Measurements from ENCODE around the gene CAMK1G.

Gene CAMK1G

DNA sequence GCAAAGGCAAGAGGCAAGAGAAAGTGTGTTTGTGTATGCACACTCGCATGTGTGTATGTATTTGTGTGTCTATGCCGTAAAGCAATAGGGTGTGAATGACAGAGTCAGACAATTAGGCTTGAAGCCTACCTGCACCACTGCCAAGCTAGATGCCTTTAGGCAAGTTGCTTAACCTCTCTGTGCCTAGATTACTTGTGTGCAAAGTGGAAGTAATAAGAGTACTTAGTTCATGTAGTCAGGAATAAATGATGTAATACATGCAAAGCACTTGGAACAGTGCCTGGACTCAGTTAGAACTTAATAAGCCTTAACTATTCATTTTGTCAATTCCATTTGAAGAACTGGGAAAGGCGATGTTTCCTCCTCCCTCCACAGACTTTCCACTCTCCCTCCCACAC is 37.0 kb downstream of the CAMK1G start:
- no peak for DNase-seq

DNA sequence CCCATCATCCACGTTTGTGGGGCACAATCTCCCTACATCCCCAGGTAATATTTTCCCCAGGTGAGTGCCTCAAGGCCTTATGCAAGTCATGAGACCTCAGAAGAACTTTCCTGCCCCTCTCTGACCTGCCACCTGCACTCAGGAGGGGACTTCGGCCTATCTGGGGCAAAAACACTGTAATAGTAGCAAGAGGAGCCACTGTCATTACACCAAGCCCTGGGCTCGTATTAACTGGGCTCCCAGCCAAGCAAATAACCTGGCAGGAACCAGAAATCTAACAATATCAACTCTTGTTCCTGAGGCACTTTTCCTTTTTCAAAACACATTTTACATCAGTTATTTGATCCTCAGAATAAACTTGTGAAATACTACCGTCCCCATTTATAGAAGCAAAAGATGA is 37.8 kb downstream of the CAMK1G start:
- DNase-seq: no peak

DNA sequence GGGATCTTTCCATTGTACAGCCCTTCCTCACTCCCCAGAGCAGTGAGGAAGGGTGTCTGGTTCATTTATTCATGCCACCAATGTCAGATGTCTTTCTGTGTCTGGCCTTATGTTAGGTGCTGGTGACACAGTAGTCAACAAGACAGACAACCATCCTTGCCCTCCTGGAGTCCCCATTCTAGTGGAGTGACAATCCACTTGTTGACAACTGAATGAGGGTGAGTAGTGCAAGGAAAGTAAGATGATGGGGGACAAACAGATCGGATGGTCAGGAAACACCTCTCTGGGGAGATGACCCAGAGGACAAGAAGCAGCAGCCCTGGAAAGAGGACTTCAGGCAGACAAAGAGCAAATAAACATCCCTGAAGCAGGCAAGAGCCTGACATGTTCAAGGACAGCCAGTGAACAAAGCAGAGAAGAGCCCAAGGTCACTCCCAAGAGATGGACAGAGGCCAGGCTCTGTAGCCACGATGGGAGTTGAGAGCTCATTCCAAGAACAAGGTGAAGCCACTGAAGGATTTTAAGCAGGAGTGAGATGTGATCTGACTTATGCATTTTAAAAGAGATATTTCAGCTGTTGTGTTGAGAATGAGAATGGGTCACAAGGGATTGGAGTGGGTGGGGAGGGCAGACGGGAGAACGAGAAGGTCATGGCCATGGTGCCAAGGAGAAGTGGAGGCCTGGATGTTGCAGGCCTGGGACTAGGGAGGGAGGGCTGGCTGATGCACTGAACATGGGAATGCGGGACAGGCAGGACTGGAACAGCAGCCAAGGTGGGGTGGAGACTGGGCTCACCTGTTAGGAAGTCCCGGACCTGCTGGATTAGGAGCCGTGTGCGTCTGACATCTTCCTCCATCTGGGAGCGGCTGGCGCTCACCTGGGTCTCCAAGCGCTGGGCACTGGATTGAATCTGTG is 38.5 kb downstream of the CAMK1G start:
- no peak for DNase-seq

DNA sequence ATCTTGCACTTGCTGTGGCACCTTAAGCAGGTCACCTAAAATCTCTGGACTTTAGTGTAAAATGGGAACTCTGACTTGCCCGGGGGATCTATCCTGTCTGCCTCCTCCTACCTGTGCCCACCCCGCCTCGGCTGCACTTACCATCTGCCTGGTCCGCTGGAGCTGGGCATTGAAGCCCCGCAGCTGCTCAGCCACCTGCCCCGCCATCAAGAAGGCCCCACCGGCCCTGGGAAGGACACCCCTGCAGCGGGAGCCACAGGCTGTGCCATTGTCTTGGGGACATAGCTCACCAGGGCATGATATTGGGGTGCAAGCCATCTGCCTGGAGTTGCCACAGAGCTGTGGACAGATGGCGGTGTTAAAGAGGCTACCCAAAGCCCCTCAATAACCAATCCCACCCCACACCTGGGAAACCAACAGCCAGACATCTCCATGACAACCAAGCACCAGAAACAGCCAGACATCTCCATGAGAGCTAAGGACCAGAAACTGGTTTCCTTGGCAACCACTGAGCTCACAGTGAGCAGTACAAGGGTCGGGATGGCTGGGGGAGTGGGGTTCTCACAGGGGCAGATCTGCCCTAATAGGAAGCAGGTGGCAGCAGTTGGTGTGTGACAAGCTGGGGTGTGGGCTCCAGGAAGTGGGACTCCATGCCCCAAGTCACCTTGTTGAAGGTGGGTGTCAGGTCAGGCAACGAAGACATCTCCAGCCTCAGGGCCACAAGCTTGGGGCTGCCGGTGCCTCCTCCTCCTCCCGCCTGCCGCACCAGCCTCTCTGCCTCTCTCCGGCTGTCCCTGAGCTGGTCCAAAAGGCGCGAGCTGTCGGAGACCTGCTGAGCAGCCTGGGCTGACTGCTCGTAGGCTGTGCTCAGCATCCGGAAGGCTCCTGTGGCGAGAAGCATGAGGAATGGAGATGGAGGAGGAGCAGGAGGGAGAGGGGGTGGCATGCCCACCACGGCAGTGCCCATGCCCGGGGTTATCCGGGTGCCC is 39.6 kb downstream of the CAMK1G start:
- no peak for DNase-seq

DNA sequence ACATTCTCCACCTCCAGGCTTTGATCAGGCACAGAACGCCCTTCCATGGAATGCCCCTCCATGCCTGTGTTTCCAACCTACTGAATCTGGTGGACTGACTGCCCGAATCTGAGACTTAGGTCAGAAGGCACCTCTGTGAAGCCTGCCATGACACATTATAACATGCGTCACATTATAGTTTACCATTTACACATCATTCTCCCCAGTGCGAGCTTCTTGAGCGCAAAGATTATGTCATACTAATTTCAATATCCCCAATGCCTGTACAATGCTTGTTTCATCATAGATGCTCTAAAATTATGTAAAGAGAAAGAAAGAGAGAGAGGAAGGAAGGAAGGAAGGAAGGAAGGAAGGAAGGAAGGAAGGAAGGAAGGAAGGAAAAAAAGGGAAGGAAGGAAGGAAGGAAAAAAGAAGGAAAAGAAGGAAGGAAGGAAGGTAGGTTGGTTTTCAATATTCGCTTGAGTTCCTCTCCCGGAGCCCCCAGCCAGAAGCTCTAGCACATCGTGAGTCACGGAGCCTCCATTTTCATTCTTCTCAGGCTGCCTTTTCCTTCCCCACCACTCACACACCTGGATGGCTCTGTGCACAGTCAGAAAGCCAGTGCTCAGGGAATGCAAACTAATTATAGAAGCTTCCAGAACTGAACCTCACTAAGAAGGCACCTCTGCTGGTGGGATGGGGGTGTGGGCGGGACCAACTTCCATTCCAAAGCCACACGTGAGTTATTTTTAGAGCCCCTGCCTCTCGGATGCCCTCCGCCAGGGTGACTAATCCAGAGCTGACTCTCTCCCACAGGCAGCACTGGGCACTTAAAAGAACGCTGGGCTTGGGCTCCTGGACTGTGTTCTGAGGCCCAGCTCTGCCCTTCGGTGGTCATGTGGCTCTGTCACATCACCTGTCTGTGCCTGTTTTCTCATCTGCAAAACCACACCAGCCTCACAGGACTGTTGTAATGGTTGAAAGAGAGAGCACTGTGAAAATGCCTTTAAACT is 41.3 kb downstream of the CAMK1G start:
- peak; percentile 11 for DNase-seq

DNA sequence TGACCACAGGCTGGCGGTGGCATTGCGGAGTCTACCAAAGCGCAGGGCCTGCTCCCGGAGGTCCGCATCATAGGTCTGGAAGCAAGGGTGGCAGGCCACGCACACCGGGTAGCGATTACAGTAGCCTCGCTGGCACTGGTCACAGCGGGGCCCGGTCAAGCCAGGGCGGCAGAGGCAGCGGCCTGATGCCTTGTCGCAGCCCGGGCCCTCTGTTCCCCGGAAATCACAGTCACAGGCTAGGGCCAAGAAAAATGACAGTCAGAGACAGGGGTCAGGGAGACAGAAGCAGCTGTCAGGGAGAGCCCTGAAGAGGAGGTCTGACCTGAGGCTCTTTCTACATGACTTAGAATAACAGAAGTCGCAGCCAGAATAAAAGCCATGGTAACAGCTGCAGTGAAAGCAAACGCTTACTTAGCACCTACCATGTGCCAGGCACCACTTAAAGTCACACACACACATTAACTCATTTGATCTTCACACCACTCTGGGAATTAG is 42.3 kb downstream of the CAMK1G start:
- no peak for DNase-seq

DNA sequence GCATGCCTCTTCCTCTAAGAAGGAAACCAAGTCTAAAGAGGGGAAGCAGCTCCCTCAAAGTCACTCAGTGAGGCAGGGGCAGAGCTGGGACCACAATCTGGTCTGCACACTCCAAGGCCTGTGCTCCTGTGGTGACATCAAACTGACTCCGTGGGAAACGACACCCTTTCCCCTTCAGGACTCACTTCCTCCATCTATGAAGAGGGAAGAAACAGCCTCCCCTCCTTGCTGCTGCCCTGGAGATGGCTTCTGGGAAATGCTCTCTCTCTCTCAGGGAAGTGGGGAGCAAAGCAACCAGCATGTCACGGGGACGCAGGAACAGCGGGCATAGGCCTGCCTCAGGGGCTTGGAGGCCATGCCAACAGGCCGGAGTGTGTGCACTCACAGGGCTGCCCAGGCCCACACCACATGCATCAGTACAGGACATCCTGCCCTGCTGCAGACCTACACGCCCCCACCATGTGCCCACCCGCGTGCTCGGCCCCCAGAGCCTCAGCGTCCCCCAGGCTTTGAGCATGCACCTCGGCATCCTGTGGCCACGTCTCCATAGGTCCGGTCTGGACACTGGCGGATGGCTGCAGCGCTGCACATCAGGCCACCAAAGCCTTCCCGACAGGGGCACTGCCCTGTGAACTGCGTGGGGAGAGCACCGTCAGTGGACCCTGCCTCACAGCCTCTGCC is 43.0 kb downstream of the CAMK1G start:
- DNase-seq: no peak

DNA sequence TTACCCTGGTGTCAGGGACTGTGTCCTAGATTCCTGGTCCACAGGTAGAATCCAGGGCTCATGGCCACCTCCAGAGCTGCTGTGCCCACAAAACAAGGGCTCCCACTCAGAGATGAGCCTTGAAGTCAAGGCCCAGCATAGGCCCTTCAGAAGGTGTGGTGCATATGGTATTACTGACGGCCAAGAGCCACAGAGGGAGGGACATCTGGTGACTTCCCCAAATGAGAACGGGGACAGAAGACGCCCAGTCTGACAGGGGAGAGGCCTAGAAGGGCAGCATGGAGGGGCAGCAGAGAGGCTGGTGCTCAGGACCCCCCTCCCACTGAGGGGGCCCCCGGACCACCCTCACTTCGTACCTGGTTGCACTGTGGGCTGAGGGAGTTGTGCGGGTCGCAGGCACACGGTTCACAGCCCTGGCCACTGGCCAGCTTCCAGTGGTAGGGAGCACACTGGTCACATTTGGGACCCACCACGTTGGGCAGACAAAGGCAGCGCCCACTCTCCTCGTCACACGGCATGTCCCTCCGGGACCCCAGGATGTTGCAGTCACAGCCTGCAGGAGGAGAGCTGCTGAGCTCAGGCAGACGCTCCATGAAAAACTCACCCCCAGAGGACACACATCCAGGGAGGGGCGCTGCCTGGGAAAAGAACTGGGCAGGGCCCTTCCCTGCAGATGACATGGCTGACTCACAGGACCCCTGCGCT is 43.7 kb downstream of the CAMK1G start:
- no peak for DNase-seq

DNA sequence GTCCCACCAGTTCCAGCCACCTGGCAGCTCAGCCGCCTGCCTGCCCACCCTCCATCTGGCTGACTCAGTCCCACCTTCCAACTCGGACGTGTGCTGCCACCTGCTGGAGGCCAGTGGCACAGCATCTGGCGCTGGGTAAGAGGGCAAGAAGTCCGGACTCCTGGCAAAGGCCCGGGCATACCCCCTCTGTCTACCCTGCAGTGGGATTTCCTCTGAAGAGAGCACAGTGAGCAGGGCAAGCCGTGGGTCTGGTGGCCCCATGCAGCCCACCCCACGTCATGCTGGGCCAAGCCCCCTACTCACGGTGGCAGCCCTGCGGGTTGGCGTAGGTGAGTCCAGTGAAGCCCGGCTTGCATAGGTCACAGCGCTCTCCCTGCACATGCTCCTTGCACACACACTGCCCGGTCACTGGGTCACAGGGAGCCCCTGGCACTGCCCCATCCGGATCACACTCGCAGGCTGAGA is 44.2 kb downstream of the CAMK1G start:
- DNase-seq: peak; percentile 85

DNA sequence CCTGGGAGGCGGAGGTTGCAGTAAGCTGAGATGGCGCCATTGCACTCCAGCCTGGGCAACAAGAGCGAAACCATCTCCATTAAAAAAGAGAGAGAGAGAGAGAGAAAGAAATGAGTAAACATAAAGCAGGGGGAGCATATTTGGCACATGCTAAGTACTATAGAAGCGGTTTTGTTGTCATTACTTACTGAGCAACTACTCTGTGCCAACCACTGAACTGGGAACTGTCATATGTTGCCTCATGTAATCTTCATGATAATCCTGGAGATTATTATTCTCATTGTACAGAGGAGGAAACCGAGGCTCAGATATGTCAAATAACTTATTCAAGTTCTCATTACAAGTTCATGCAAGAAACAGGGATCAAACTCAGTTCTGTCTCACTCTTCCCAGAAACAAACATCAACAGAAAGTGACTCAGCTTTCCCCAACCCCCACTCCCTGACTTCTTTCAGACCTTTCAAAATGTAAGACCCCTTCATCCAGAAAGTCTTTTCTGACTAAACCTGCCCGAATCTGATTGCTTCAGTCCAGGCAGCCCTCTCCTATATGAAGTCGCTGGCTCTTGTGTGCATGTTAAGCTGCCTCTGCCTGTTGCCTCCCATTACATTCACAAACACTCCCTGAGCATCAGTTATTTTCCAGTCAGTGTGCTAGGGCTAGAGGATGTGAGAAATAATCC is 45.2 kb downstream of the CAMK1G start:
- no peak for DNase-seq

DNA sequence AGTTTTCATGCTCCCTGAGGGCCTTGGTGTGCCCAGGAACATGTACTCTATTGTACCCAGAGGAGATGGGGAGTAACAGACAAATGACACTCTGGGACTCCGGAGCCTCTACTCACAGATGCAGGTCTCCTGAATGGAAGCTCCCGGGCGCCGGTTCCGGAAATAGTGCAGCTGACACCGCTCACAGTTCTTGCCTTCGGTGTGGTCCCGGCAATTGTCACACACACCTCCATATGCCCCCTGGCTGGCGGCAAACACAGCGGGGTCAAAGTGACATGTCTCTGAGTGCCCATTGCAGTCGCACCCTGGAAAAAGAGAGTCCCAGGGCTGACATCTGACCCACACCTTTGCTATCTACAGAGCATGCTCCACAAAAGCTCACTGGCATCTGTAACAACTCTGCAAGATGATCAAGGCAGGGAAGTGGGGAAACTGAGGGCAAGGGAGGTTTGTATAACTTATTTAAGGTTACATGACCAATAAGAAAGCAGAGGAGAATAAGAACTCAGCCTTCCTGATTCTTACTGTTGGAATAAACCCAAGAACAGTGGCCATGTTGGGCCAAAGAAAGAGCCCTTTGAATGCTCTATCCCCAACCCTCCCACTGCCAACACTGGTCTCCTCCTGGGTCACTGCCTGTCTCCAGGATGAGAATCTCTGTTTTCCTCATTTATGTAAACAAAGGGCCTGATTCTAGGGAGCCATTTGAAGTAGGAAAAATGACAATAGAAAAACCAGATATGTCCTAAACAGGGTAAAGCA is 46.3 kb downstream of the CAMK1G start:
- DNase-seq: peak; percentile 72

DNA sequence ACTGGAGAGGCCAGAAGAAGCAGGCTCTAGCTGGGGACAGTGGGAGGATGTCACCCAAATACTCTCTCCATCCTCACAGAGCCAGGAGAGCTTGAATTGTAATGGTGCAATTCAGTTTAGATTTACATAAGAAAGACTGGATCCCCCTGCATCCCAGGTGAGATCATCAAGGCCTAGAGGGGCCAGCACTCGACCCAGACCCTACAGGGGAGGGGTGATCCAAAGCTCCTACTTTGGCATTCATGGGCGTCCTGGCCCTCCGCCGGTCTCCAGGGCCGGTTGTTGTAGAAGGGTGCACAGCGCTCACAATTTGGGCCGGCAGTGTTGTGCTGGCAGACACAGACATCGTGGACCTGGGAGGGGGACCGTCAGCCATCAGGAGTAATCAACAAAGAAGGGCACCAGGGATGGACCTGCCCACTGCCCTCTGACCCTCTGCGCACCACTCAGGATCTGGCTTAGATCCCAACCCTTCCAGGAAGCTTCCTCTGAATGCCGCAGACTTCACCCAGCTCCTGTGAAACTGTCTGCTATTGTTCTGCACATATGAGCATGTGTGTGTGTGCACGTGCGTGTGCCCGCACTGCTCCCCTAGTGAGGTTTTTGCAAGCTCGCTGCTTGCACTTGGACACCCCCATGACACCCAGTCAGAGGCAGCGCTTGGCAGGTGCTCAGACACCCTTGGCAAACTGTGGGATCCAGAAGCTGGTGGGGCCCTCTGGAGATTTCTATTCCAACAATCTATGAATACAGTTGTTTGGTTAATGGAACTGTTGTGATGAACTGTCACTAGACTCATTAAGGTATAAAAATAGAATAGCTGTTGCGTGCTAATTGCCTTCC is 47.1 kb downstream of the CAMK1G start:
- DNase-seq: no peak

DNA sequence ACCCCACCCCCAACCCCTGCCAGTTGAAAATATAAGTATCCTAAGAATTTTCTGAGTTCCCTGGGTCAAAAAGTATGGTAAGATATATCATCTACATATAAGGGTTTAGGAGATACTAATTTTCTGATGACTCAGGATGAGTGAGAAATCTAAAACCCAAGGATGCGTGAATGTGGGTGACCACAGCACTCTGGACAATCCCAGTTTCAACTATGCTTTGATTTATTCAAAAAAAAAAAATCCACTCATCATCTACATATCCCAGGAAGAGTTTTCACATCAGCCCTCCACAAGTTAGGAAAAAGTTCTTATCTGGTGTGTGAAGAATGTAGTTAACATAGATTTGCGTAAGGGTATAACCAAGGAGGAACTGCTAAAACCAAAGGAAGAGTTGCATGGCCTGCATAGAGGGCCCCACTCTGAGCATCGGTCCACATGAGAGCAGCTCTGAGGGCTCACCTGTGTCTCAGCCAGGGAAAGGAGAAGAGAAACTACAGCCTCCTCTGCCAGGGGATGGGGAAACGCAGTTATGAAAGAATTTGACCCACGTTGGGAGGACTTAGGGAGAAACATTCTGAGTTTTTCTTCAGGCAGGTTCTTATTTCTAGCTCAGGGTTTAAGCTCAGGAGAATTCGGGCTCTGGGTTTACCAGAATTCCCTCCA is 50.0 kb downstream of the CAMK1G start:
- DNase-seq: no peak

DNA sequence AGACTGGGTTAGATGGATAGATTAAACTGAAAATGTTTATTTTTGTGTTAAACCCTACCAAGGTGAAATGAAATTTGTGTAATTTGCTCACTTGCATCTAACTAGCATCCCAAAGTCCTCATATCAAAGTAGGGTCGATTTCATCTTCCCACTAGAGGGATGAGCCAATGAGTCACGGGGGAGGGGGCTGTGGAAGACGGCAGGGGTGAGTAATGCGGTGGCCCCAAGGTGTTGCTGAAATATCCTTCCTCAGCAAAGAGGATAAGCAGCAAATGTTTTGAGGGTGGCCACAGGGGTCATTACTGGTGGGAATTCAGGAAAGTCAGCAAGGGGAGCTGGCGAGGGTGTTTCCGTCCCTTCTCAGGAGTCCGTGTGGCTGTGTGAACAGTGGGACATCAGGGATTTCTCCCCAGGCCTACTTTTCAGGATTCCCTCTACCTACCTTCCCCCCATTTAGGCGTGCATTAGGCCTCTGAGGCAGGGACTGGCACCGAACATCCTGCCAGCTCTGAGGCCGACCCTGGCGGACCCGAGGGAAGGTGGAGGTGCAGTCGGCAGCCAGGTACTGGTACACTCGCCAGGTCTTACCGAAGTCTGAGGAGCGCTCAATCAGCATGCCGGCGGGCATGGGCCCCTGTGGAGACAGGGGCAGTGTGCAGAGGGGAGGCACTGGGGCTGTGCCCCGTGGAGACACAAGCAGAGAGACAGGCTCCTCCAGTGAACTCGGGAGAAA is 50.7 kb downstream of the CAMK1G start:
- DNase-seq: no peak

DNA sequence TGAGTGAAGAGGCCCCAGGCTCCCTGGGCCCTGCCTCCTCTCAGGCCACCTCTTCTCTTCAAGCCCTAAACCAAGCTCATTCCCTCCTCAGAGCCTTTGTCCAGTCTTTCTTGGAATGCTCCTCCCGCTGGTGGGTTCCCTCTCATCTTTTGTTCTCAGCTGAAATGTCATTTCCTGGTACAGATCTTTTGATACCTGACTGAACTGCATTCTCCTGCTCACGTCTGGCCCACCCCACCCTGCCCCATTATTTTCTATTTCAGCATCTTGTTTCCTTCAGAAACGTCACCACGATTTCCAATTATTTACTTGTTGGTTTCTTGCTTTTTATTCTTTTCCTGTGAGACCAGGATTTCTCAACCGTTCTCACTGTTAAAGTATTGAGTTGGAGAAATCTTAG is 52.3 kb downstream of the CAMK1G start:
- DNase-seq: no peak

DNA sequence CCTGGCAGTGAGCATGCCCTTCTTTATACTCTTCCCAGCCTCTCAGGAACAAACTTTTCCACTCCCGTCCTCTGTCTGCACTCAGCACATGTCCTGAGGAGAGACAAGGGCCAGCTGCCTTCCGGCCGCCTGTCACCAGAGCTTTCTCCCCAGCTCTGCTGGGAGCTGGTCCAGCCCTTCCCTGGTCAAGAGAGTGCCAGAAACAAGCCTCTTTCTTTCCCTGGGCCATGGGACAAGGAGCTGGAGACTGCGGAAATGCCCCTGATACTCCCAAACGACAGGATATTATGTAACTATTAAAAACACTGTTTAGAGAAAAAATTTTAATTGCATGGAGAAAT is 58.3 kb downstream of the CAMK1G start:
- DNase-seq: peak; percentile 89

DNA sequence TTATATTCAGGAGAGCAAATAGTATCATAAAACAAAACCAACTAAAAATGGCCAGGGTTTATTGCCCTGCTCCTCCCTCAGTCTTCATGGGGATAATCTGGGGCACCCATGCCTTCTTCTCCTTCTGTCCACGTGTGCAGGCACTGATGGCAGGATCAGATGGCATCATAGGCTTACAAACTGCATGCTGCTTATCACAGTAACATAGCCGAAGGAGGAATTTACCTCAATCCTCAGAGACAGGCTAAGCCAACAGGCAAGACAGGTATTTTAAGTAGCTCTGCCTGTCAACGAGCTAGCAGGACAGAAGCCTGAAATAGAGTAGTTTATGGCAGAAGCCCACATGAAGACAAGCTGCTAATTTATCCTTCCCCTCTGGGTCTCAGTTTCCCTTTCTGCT is 59.3 kb downstream of the CAMK1G start:
- DNase-seq: no peak

Data from midbrain (tissue), 1 donor.